Osteoblast (primary cell): Measurements from ENCODE around the gene MTNR1B. TPM values are rescaled to one million over a fixed set of nuclear protein-coding genes. Genes with fewer than 3 reads are reported as not detected.

Experiments
- DNase-seq: peaks from one replicate; pipeline ENCODE4 v3.0.0; 2011; ENCODE audit warnings: low spot score, mixed read lengths; ENCODE audit not compliant: insufficient read length; ENCODE audit errors: missing footprints
- H2AFZ ChIP-seq: 2 replicates; pipeline ENCODE4 v1.6.0; 2011; ENCODE audit warnings: mild to moderate bottlenecking, low read length
- H3K27ac ChIP-seq: 2 replicates; pipeline ENCODE4 v1.5.1; 2011; ENCODE audit warnings: mild to moderate bottlenecking, low read depth, low read length, moderate library complexity
- H3K27me3 ChIP-seq: 2 replicates; pipeline ENCODE4 v1.6.0; 2012; ENCODE audit warnings: mild to moderate bottlenecking, control low read depth, inconsistent platforms, low read length, moderate library complexity; ENCODE audit not compliant: insufficient read depth
- H3K36me3 ChIP-seq: 2 replicates; pipeline ENCODE4 v1.5.1; 2011; ENCODE audit warnings: mild to moderate bottlenecking, low read length, control low read depth, moderate library complexity; ENCODE audit not compliant: insufficient read depth
- H3K4me1 ChIP-seq: 2 replicates; pipeline ENCODE4 v1.5.1; 2011; ENCODE audit warnings: mild to moderate bottlenecking, low read length, control low read depth, moderate library complexity; ENCODE audit not compliant: insufficient read depth
- H3K4me2 ChIP-seq: 2 replicates; pipeline ENCODE4 v1.6.0; 2011; ENCODE audit warnings: mild to moderate bottlenecking, low read length; ENCODE audit not compliant: insufficient read depth
- H3K4me3 ChIP-seq: fragments of 200-600 bp; sonication (generic); 3 replicates; pipeline ENCODE4 v1.5.1; 2012; ENCODE audit warnings: mild to moderate bottlenecking, low read length, inconsistent platforms; ENCODE audit not compliant: insufficient read depth
- H3K79me2 ChIP-seq: 2 replicates; pipeline ENCODE4 v1.6.0; 2012; ENCODE audit warnings: mild to moderate bottlenecking, low read length, control low read depth, inconsistent platforms; ENCODE audit not compliant: insufficient read depth
- H3K9me3 ChIP-seq: 2 replicates; pipeline ENCODE4 v1.5.1; 2011; ENCODE audit warnings: low read depth, low read length, control low read depth
- H4K20me1 ChIP-seq: 2 replicates; pipeline ENCODE4 v1.6.0; 2012; ENCODE audit warnings: mild to moderate bottlenecking, low read length, control low read depth; ENCODE audit not compliant: insufficient read depth
- total RNA-seq: library from RNA; depleted of rRNA; stranded (reverse); fragments of >200 nt; gene quantifications from 2 replicates; pipeline ENCODE4 v1.2.3, GENCODE V29; 2012
- TF ChIP-seq, protein P1 (sequence below): IDR thresholded peaks from 2 replicates; pipeline ENCODE4 v1.5.1; 2011; ENCODE audit warnings: mild to moderate bottlenecking, low read depth, low read length, moderate library complexity; ENCODE audit errors: extremely low read depth

Gene MTNR1B
- total RNA-seq, 1 donor = not detected

DNA sequence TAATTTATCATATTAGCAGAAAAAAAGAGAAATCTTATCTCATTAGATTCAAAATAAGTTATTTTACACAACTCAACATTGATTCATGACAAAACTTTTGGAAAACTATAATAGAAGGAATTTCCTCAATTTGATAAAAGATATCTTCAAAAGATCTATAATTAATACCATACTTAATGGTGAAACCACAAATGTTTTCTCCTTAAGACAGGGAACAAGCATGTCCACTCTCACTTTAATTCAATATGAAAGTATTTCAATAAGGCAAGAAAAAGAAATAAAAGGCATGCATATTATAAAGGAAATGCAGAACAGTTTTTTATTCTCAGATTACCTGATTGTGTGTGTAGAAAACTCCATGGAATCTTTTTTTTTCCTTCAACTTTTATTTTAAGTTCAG lies 23.6 kb downstream of the MTNR1B start:
- H3K27me3 ChIP-seq = no peaks in the 10 kb centered on the region
- no peaks in the 10 kb centered on the region for H4K20me1 ChIP-seq
- no peak for DNase-seq
- H2AFZ ChIP-seq = no peak overlapping the region
- H3K9me3 ChIP-seq = no peaks in the 10 kb centered on the region
- no peaks in the 10 kb centered on the region for H3K79me2 ChIP-seq
- no peaks in the 10 kb centered on the region for H3K4me1 ChIP-seq
- no peak overlapping the region for H3K27ac ChIP-seq
- no peak overlapping the region for H3K4me3 ChIP-seq
- no peaks in the 10 kb centered on the region for H3K36me3 ChIP-seq
- no peak overlapping the region for H3K4me2 ChIP-seq
- TF ChIP-seq, protein P1, sequence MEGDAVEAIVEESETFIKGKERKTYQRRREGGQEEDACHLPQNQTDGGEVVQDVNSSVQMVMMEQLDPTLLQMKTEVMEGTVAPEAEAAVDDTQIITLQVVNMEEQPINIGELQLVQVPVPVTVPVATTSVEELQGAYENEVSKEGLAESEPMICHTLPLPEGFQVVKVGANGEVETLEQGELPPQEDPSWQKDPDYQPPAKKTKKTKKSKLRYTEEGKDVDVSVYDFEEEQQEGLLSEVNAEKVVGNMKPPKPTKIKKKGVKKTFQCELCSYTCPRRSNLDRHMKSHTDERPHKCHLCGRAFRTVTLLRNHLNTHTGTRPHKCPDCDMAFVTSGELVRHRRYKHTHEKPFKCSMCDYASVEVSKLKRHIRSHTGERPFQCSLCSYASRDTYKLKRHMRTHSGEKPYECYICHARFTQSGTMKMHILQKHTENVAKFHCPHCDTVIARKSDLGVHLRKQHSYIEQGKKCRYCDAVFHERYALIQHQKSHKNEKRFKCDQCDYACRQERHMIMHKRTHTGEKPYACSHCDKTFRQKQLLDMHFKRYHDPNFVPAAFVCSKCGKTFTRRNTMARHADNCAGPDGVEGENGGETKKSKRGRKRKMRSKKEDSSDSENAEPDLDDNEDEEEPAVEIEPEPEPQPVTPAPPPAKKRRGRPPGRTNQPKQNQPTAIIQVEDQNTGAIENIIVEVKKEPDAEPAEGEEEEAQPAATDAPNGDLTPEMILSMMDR = no peak

DNA sequence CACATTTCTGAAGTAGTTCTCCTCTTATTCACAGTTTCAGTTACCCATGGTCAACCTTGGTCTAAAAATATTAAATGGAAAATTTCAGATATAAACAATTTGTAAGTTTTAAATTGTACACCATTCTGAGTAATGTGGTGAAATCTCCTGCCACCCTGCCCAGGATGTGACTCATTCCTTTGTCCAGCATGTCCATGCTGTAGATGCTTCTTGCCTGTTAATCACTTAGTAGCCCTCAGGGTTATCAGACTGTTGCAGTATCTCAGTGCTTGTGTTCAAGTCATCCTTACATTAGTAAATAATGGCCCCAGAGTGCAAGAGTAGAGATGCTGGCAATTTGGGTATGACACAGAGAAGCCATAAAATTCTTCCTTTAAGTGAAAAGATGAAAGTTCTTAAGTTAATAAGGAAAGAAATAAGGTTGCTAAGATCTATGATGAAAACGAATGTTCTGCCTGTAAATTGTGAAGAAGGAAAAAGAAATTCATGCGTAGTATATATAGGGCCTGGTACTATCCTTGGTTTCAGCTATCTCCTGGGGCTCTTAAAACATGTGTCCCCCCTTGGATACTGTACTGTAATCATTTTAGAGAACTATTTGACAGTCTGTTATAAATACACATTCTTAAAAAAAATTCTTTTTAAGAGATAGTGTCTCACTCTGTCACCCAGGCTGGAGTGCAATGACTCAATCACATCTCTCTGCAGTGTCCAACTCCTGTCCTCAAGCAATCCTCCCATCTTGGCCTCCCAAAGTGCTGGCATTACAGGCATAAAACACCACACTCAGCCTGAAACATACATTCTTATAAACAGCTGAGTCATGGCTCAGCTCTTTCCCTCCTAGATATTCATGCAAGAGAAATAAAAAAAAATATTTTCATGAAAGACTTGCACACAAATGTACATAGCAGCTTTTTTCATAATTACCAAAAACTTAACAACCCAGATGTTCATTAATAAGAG lies 31.3 kb downstream of the MTNR1B start:
- H3K4me1 ChIP-seq = peaks cover 10% of the 10 kb centered on the region
- TF ChIP-seq, protein P1 = no peak
- H3K27me3 ChIP-seq = no peaks in the 10 kb centered on the region
- H4K20me1 ChIP-seq = no peaks in the 10 kb centered on the region
- H3K27ac ChIP-seq = peak overlapping the region; percentile 48
- H2AFZ ChIP-seq = no peak overlapping the region
- H3K4me2 ChIP-seq = peak overlapping the region; percentile 13
- H3K36me3 ChIP-seq = no peaks in the 10 kb centered on the region
- no peaks in the 10 kb centered on the region for H3K79me2 ChIP-seq
- no peaks in the 10 kb centered on the region for H3K9me3 ChIP-seq
- peak; percentile 87 for DNase-seq
- H3K4me3 ChIP-seq = no peak overlapping the region

DNA sequence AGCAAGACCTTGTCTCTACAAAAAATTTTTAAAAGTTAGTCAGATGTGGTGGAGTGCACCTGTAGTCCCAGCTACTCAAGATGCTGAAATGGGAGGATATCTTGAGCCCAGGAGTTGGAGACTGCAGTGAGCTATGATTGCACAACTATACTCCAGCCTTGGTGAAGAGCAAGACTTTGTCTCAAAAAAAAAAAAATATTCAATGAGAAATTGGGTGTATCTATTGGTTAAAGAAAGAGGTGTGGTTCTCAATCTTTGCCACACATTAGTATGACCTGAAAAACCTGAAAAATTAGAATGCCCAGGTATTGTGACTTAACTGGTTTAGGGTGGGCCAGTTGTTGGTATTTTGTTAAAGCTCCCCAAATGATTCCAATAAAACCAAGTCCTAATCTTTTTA lies 32.4 kb downstream of the MTNR1B start:
- H4K20me1 ChIP-seq = no peaks in the 10 kb centered on the region
- H3K4me2 ChIP-seq = no peak overlapping the region
- no peaks in the 10 kb centered on the region for H3K9me3 ChIP-seq
- TF ChIP-seq, protein P1 = no peak
- H3K4me1 ChIP-seq = peaks cover 10% of the 10 kb centered on the region
- H3K27ac ChIP-seq = no peak overlapping the region
- no peaks in the 10 kb centered on the region for H3K27me3 ChIP-seq
- H3K4me3 ChIP-seq = no peak overlapping the region
- H2AFZ ChIP-seq = no peak overlapping the region
- DNase-seq = no peak
- H3K36me3 ChIP-seq = no peaks in the 10 kb centered on the region
- no peaks in the 10 kb centered on the region for H3K79me2 ChIP-seq

DNA sequence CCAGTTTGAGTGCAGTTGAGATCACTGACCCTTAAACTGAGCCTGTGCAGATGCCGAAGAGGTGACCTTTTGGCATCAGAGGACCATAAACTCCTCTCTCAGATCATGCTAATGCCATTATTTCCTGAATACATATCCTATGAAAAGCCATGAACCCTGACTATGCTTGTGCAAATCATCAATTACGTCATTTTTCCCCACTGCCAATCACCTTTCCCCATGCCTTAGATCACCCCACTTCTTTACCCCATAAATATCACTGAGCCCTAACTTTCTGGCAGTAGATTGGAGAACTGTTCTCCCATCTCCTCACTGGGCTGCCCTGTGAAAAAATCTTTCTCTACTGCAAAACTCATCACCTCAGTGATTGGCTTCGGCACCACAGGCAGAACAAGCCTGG lies 32.9 kb downstream of the MTNR1B start:
- H3K9me3 ChIP-seq = no peaks in the 10 kb centered on the region
- H3K4me2 ChIP-seq = no peak overlapping the region
- TF ChIP-seq, protein P1 = no peak
- H3K27me3 ChIP-seq = no peaks in the 10 kb centered on the region
- H2AFZ ChIP-seq = no peak overlapping the region
- peaks cover 10% of the 10 kb centered on the region for H3K4me1 ChIP-seq
- no peak overlapping the region for H3K27ac ChIP-seq
- no peaks in the 10 kb centered on the region for H4K20me1 ChIP-seq
- H3K4me3 ChIP-seq = no peak overlapping the region
- no peak for DNase-seq
- H3K36me3 ChIP-seq = no peaks in the 10 kb centered on the region
- no peaks in the 10 kb centered on the region for H3K79me2 ChIP-seq
